ENCODE measurements around the gene VAT1L. TPM values are rescaled to one million over a fixed set of nuclear protein-coding genes. Genes with fewer than 3 reads are reported as not detected.

The VAT1L gene
- total RNA-seq, 1 donor: under 0.01 TPM

- H3K79me2 ChIP-seq (ENCODE audit: insufficient read depth, low read length): no peaks in the 10 kb centered on the region
- DNase-seq (ENCODE audit: insufficient read length, low spot score, missing footprints): no peak
- H3K27ac ChIP-seq (ENCODE audit: low read depth, low read length): no peak overlapping the region
- no peaks in the 10 kb centered on the region for H4K20me1 ChIP-seq (ENCODE audit: insufficient read depth, low read length)
- H3K36me3 ChIP-seq (ENCODE audit: insufficient read depth, low read length): no peaks in the 10 kb centered on the region
- no peak for TF ChIP-seq CTCF (IDR thresholded peaks at IDR 0.05; ENCODE audit: extremely low read depth, low read depth, low read length)
- H3K4me3 ChIP-seq (ENCODE audit: insufficient read depth, low read length): no peak overlapping the region
- no peaks in the 10 kb centered on the region for H3K27me3 ChIP-seq (ENCODE audit: insufficient read depth, low read length)
- no peak overlapping the region for H3K4me2 ChIP-seq (ENCODE audit: insufficient read depth, low read length)
- H3K9me3 ChIP-seq (ENCODE audit: low read depth, low read length): no peaks in the 10 kb centered on the region
- H2AFZ ChIP-seq (ENCODE audit: low read length): no peak overlapping the region
- H3K4me1 ChIP-seq (ENCODE audit: insufficient read depth, low read length): no peaks in the 10 kb centered on the region
These were observed 216.2 kb downstream of the VAT1L start for GRCh38 chr16:78004517-78004916.

- no peaks in the 10 kb centered on the region for H3K79me2 ChIP-seq (ENCODE audit: insufficient read depth, low read length)
- no peak overlapping the region for H3K4me2 ChIP-seq (ENCODE audit: insufficient read depth, low read length)
- no peak overlapping the region for H2AFZ ChIP-seq (ENCODE audit: low read length)
- no peaks in the 10 kb centered on the region for H3K4me1 ChIP-seq (ENCODE audit: insufficient read depth, low read length)
- no peak overlapping the region for H3K27ac ChIP-seq (ENCODE audit: low read depth, low read length)
- H3K9me3 ChIP-seq (ENCODE audit: low read depth, low read length): no peaks in the 10 kb centered on the region
- no peaks in the 10 kb centered on the region for H4K20me1 ChIP-seq (ENCODE audit: insufficient read depth, low read length)
- no peak for TF ChIP-seq CTCF (IDR thresholded peaks at IDR 0.05; ENCODE audit: extremely low read depth, low read depth, low read length)
- no peaks in the 10 kb centered on the region for H3K27me3 ChIP-seq (ENCODE audit: insufficient read depth, low read length)
- no peaks in the 10 kb centered on the region for H3K36me3 ChIP-seq (ENCODE audit: insufficient read depth, low read length)
- DNase-seq (ENCODE audit: insufficient read length, low spot score, missing footprints): no peak
- H3K4me3 ChIP-seq (ENCODE audit: insufficient read depth, low read length): no peak overlapping the region
These were observed 217.5 kb downstream of the VAT1L start for GRCh38 chr16:78005881-78006280.

- no peak for DNase-seq (ENCODE audit: insufficient read length, low spot score, missing footprints)
- Histone ChIP-seq H3K9me3 (ENCODE audit: low read depth, low read length) (no peaks in the 10 kb centered on the region), H4K20me1 (ENCODE audit: insufficient read depth, low read length) (no peaks in the 10 kb centered on the region), H3K27me3 (ENCODE audit: insufficient read depth, low read length) (no peaks in the 10 kb centered on the region), H3K4me1 (ENCODE audit: insufficient read depth, low read length) (no peaks in the 10 kb centered on the region), H3K4me3 (ENCODE audit: insufficient read depth, low read length) (no peak overlapping the region), H3K27ac (ENCODE audit: low read depth, low read length) (no peak overlapping the region), H3K79me2 (ENCODE audit: insufficient read depth, low read length) (no peaks in the 10 kb centered on the region), H3K36me3 (ENCODE audit: insufficient read depth, low read length) (no peaks in the 10 kb centered on the region), H2AFZ (ENCODE audit: low read length) (no peak overlapping the region), H3K4me2 (ENCODE audit: insufficient read depth, low read length) (no peak overlapping the region)
- TF ChIP-seq CTCF (IDR thresholded peaks at IDR 0.05; ENCODE audit: extremely low read depth, low read depth, low read length): no peak
These were observed 218.8 kb downstream of the VAT1L start for GRCh38 chr16:78007121-78007520.

- no peak for TF ChIP-seq CTCF (IDR thresholded peaks at IDR 0.05; ENCODE audit: extremely low read depth, low read depth, low read length)
- DNase-seq (ENCODE audit: insufficient read length, low spot score, missing footprints): no peak
- H4K20me1 ChIP-seq (ENCODE audit: insufficient read depth, low read length): no peaks in the 10 kb centered on the region
- H3K27me3 ChIP-seq (ENCODE audit: insufficient read depth, low read length): no peaks in the 10 kb centered on the region
- H3K4me3 ChIP-seq (ENCODE audit: insufficient read depth, low read length): no peak within 1 kb of the TSS
- no peaks in the 10 kb centered on the region for H3K36me3 ChIP-seq (ENCODE audit: insufficient read depth, low read length)
- no peaks in the 10 kb centered on the region for H3K79me2 ChIP-seq (ENCODE audit: insufficient read depth, low read length)
- H3K4me1 ChIP-seq (ENCODE audit: insufficient read depth, low read length): no peaks in the 10 kb centered on the region
- no peak within 1 kb of the TSS for H3K27ac ChIP-seq (ENCODE audit: low read depth, low read length)
- no peak within 1 kb of the TSS for H2AFZ ChIP-seq (ENCODE audit: low read length)
- H3K9me3 ChIP-seq (ENCODE audit: low read depth, low read length): no peaks in the 10 kb centered on the region
- no peak within 1 kb of the TSS for H3K4me2 ChIP-seq (ENCODE audit: insufficient read depth, low read length)
These were observed 234.1 kb downstream of the VAT1L start, which contains the start of gene CLEC3A for GRCh38 chr16:78022347-78023060. Gene CLEC3A, plus strand, starts transcription at chr16:78022548. Its CDS starts 79 bp downstream, at chr16:78022627.
